PC-9 (cell line): Measurements from ENCODE around the gene SARNP.

Experiments used
- EZH2 ChIP-seq: fragments of 200-600 bp; sonication (generic); IDR thresholded peaks from 2 replicates; pipeline ENCODE4 v1.8.0; 2017; ENCODE audit warnings: antibody characterized with exemption, low read depth
- TF ChIP-seq, protein P1 (sequence below): fragments of 200-600 bp; sonication (generic); conservative IDR thresholded peaks from 2 replicates; pipeline ENCODE4 v1.6.1; 2017; ENCODE audit warnings: mixed run types, antibody characterized with exemption, mild to moderate bottlenecking, moderate library complexity

GRCh38 chr12:55806982-55807381 lies 10.5 kb downstream of the SARNP start:
- TF ChIP-seq EZH2: no peak
- TF ChIP-seq, protein P1, sequence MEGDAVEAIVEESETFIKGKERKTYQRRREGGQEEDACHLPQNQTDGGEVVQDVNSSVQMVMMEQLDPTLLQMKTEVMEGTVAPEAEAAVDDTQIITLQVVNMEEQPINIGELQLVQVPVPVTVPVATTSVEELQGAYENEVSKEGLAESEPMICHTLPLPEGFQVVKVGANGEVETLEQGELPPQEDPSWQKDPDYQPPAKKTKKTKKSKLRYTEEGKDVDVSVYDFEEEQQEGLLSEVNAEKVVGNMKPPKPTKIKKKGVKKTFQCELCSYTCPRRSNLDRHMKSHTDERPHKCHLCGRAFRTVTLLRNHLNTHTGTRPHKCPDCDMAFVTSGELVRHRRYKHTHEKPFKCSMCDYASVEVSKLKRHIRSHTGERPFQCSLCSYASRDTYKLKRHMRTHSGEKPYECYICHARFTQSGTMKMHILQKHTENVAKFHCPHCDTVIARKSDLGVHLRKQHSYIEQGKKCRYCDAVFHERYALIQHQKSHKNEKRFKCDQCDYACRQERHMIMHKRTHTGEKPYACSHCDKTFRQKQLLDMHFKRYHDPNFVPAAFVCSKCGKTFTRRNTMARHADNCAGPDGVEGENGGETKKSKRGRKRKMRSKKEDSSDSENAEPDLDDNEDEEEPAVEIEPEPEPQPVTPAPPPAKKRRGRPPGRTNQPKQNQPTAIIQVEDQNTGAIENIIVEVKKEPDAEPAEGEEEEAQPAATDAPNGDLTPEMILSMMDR: no peak
